SH-SY5Y (cell line): ENCODE measurements around the gene AIRE.

Source experiments
- GATA2 ChIP-seq: IDR thresholded peaks from 2 replicates; pipeline ENCODE4 v1.6.1; 2011; ENCODE audit warnings: mild to moderate bottlenecking, low read depth, low read length
- GATA3 ChIP-seq: IDR thresholded peaks from 2 replicates; pipeline ENCODE4 v1.6.1; 2011; ENCODE audit warnings: low read depth, mild to moderate bottlenecking, low read length, moderate library complexity

- TF ChIP-seq GATA2 (no peak), GATA3 (no peak)
Observed at GRCh38 chr21:44334329-44335030, 48.8 kb downstream of the AIRE start.
